ENCODE results near the gene CTNNA3. TPM values are rescaled to one million over a fixed set of nuclear protein-coding genes. Genes with fewer than 3 reads are reported as not detected.

CTNNA3 gene
- total RNA-seq, 4 donors from 2014 or later = 0.04 to 0.19 (median 0.11) TPM

DNA sequence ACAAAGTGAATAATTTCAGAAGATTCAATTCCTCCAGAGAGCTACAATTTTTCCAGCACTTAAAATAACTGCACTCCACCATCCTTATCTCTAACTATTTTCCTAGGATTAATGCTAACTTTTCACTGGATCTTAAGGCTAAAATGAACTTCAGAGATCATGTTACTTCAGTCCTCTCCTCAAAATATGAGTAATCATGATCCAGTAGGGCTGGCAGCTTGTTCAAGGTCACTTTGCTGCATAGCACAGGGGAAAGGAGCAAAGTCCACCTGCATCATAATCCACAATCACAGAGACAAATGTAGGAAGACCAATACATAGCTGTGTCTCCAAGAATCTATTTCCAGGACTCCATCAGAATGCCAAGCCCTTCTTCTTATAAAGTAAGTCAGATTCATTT lies 619.9 kb downstream of the CTNNA3 start:
- TF ChIP-seq POLR2A (IDR thresholded peaks at IDR 0.05) = no peak
- DNase-seq (ENCODE audit: low spot score in 2 of 2) = no peak
- no peak overlapping the region for H3K4me3 ChIP-seq (ENCODE audit: low read depth, poor library complexity, severe bottlenecking)
- intact Hi-C loops (cut with DNase I; ENCODE audit: low total_unique reads) = no loop called here

- DNase-seq (ENCODE audit: low spot score in 2 of 2) = no peak
- no peak overlapping the region for H3K4me3 ChIP-seq (ENCODE audit: low read depth, poor library complexity, severe bottlenecking)
- 40 to 54% methylated on average over 4 of the region's 4 CpGs for WGBS, 2 donors
- TF ChIP-seq POLR2A (IDR thresholded peaks at IDR 0.05) = no peak
- TF ChIP-seq CTCF (IDR thresholded peaks at IDR 0.05) = no peak
- intact Hi-C loops (cut with DNase I; ENCODE audit: low total_unique reads) = no loop called here
These were observed 620.5 kb downstream of the CTNNA3 start for GRCh38 chr10:67075491-67075971.

DNA sequence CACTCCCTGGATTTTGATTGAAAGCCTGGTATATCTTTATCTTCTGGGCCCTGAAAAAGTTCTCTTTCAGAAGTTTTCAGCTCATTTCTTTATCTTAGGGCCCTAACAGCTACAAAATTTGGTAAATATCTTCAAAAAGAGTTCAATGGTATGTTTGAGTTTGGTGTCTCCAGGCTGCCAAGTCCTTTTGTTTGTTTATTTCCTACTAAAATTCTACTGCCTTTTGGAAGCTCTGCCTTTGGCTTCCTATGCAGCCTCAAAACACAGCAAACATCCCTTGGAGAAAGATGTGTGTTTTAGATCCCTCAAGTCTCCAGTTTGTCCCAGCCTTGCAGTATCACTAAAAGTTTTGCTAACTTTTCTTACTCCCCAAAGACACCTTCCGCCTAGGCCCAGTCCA lies 623.3 kb downstream of the CTNNA3 start:
- TF ChIP-seq CTCF (IDR thresholded peaks at IDR 0.05) = no peak
- intact Hi-C loops (cut with DNase I; ENCODE audit: low total_unique reads) = no loop called here
- H3K4me3 ChIP-seq (ENCODE audit: low read depth, poor library complexity, severe bottlenecking) = no peak overlapping the region
- no peak for DNase-seq (ENCODE audit: low spot score in 2 of 2)
- 88 to 94% methylated on average over 1 of the region's 1 CpG for WGBS, 2 donors

GRCh38 chr10:67050415-67050814 lies 645.6 kb downstream of the CTNNA3 start:
- no peak for TF ChIP-seq CTCF (IDR thresholded peaks at IDR 0.05)
- no peak for TF ChIP-seq POLR2A (IDR thresholded peaks at IDR 0.05)
- WGBS, 2 donors = 62 to 66% methylated on average over 5 of the region's 5 CpGs
- no peak for DNase-seq (ENCODE audit: low spot score in 2 of 2)
- H3K4me3 ChIP-seq (ENCODE audit: low read depth, poor library complexity, severe bottlenecking) = no peak overlapping the region
- intact Hi-C loops (cut with DNase I; ENCODE audit: low total_unique reads) = no loop called here

DNA sequence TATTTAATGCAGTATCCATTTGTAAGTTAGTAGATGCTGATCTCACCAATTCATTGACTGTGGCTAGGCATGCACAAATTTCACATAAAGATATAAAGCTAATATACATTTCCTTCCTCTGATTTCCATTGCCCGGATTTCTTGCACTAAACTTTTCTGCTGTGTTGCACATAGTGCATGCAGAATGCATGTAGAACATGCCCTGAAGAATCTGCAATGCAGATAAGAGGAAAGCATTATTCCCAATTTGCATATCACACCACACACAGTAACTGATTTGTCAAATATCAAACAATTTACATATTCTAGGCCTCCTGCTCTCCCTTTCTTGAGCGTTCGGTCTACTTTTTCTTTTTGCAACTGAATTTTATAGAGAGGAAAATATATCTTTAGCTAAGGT lies 646.0 kb downstream of the CTNNA3 start:
- no peak for TF ChIP-seq POLR2A (IDR thresholded peaks at IDR 0.05)
- no peak for TF ChIP-seq CTCF (IDR thresholded peaks at IDR 0.05)
- H3K4me3 ChIP-seq (ENCODE audit: low read depth, poor library complexity, severe bottlenecking) = no peak overlapping the region
- DNase-seq (ENCODE audit: low spot score in 2 of 2) = no peak
- intact Hi-C loops (cut with DNase I; ENCODE audit: low total_unique reads) = no loop called here
- WGBS, 2 donors = 75 to 78% methylated on average over 3 of the region's 3 CpGs

DNA sequence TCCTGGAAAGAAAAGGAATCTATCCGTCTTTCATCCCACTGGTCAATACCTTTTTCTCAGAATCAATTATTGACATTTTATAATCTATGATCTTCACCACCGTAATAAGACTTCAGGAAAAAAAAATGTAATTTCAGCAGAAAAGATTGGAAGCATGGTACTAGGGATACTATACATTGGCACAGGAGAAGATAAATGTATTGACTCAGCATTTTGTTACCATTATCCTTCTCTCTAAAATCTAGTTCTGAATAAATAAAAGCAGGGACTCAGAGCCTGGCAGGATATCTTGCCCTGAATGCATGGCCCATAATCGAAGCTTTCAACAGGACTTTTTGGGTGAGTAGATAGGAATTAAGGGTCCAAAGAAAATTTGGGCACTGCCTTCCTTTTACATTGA lies 649.5 kb downstream of the CTNNA3 start:
- WGBS, 2 donors = 88 to 91% methylated on average over 3 of the region's 3 CpGs
- no peak for DNase-seq (ENCODE audit: low spot score in 2 of 2)
- TF ChIP-seq POLR2A (IDR thresholded peaks at IDR 0.05) (no peak), CTCF (IDR thresholded peaks at IDR 0.05) (no peak)
- intact Hi-C loops (cut with DNase I; ENCODE audit: low total_unique reads) = no loop called here
- H3K4me3 ChIP-seq (ENCODE audit: low read depth, poor library complexity, severe bottlenecking) = no peak overlapping the region

All from lower leg skin (tissue), 4 donors.